Inflammatory macrophage treated with lipopolysaccharide for 4 hours (primary cell): ENCODE results near the gene DNTTIP2.
"Not testable (repeated sequence)": the region's sequence is repeated elsewhere in the genome, so short reads cannot be mapped to it uniquely, and the experiment has no call there.

Experiments
- DNase-seq: peaks from one replicate; pipeline ENCODE4 v3.0.0-alpha.2; 2020

Gene DNTTIP2

GRCh38 chr1:93876244-93876643 is 2.8 kb downstream of the DNTTIP2 start:
- peak; percentile 29 for DNase-seq

GRCh38 chr1:93874025-93874651 is 4.9 kb downstream of the DNTTIP2 start:
- peak; percentile 33 for DNase-seq

DNA sequence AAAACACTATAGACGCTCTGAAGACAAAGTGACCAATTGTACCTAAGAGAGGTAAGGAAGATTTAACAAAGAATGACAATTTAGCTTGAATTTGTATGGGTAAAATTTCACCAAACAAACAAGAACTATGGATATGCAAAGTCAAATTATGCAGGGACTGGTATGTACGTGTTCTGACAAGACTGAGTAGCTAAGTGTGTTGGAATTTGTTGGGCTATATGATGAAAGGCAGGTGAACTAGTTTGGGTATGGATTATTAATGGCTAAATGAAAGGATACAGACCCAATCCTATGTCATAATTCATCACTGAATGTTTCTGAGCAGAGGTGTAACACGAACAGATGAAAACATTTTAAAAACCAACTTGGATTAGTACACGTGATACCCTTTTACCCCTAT is 7.6 kb downstream of the DNTTIP2 start:
- no peak for DNase-seq

- no peak for DNase-seq
Measured at GRCh38 chr1:93869653-93870052, 9.4 kb downstream of the DNTTIP2 start.

DNA sequence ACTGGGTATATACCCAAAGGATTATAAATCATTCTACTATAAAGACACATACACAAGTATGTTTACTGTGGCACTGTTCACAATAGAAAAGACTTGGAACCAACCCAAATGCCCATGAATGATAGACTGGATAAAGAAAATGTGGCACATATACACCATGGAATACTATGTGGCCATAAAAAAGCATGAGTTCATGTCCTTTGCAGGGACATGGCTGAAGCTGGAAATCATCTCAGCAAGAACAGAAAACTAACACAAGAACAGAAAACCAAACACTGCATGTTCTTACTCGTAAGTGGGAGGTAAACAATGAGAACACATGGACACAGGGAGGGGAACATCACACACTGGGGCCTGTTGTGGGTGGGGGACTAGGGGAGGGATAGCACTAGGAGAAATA is 10.5 kb downstream of the DNTTIP2 start:
- DNase-seq: not testable (repeated sequence)

DNA sequence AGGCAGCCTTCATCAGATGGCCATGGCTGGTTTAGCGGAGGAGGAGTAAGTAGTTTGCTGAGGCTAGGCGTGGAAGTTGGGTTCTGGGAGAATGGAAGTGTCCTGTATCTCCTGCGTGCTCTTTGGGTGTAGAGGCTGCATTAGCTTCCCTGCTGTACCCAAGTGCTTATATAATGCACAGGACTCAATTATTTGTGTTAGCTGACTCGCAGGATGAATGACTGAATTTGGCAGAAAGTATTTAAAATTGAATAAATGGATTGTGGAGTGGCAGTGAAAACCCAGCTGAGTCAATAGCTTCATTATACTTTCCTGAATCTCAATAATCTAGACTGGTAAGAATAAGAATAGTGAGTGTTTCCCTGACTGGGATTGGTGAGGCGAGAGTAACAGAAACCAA is 13.8 kb downstream of the DNTTIP2 start:
- no peak for DNase-seq

DNA sequence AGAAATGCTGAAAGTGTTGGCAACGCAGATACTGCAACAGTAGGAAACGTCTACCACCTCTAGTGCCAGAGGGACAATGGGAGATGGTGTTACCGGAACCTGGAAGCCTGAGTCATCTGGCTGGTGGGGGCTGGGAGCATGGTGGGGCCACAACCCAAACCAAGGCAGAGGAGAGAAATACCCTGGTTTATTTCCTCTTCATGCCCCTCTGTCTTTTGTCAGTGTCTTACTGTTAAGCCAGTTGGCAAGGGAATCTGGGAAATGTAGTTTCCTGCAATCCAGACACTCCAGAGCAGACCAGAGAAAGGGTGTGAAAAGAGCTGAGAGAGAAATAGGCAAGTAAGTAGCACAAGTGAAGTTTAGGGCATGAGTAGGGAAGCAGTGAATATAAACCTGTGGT is 14.8 kb downstream of the DNTTIP2 start:
- no peak for DNase-seq

- DNase-seq: not testable (repeated sequence)
Measured at GRCh38 chr1:93857653-93858052, 21.4 kb downstream of the DNTTIP2 start.

GRCh38 chr1:93855983-93856382 is 23.0 kb downstream of the DNTTIP2 start:
- DNase-seq: not testable (repeated sequence)

- DNase-seq: no peak
Measured at GRCh38 chr1:93853940-93854339, 25.1 kb downstream of the DNTTIP2 start.

- no peak for DNase-seq
Measured at GRCh38 chr1:93851878-93852277, 27.1 kb downstream of the DNTTIP2 start.

GRCh38 chr1:93851327-93851712 is 27.7 kb downstream of the DNTTIP2 start:
- DNase-seq: no peak

DNA sequence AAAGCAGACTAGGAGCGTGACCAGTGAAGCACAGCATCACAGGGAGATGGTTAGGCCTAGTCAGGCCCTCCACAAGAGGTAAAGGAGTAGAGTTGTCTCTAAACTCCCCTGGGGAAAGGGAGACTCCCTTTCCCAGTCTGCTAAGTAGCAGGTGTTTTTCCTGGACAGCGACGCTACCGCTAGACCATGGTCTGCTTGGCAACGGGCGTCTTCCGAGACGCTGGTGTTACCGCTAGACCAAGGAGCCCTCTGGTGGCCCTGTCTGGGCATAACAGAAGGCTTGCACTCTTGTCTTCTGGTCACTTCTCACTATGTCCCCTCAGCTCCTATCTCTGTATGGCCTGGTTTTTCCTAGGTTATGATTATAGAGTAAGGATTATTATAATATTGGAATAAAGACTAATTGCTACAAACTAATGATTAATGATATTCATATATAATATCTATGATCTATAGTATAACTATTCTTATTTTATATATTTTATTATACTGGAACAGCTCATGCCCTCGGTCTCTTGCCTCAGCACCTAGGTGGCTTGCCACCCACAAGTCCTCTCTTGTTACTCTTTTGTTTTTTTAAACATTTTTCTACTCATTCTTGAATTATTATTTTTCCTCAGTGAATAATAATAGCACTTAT is 28.2 kb downstream of the DNTTIP2 start:
- peak; percentile 34 for DNase-seq

DNA sequence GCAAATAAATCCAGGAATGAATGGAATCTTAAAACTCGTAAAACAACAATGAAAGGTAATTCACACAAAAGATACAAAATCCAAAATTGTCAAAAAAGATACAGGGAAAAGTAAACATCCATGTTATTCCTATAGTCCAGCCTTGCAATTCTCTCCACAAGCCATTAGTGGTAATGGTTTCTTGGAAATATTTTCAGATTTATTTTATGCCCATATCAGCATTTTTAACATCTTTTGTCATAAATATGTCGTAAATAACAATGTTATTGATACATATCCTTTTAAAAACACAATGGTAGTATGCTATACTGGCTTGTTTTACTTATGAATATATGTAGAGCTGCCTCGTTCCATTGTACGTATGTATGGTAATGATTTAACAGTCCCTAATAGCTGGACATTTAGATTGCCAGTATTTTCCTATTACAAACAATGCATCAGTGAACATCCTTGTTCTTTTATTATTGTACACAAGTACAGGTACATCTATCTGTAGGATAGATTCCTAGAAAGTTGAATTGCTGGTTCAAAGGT is 30.6 kb downstream of the DNTTIP2 start:
- DNase-seq: no peak

- peak; percentile 66 for DNase-seq
Measured at GRCh38 chr1:93847811-93848288, 31.2 kb downstream of the DNTTIP2 start.

- DNase-seq: peak; percentile 89
Measured at GRCh38 chr1:93846992-93847810, 31.8 kb downstream of the DNTTIP2 start.

DNA sequence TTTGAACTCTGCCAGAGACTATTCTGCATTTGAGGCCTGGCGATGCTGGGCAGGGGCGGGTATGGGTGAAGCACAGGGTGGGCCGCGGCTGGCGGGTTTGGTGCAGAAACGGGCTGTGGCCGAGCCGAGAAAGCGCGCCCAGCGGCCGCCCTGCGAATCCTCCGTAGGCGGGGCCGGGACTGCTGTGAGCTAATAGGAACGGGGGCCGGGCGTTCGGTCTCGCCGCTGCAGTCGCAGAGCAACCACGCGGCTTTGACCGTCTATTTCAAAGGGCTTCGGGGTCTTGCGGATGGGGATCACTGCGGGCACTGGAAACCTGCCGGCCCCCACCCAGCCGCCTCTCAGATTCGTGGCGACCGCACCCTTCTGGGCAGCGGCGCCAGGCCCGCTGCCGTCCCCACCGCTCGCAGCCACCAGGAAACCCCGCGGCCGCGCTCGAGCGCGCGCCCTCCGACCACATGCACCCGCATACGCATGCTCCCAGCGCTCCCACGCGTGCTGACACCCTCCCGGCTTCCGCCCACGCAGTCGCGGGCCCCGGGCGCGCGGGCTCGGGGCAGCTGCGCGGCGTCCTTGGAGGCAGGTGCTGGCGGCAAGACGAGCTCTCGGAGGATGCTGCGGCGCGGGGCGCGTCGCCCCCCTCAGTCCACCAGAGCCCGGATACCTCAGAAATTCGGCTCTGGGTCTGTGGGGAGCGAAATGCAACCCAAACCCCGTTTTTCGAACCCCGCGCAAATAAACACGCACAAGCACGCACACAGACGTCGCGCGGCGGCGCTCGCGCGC is 32.6 kb downstream of the DNTTIP2 start:
- peak; percentile 83 for DNase-seq

- peak; percentile 98 for DNase-seq
Measured at GRCh38 chr1:93845538-93846205, 33.3 kb downstream of the DNTTIP2 start.

GRCh38 chr1:93844262-93845045 is 34.6 kb downstream of the DNTTIP2 start:
- peak; percentile 83 for DNase-seq

DNA sequence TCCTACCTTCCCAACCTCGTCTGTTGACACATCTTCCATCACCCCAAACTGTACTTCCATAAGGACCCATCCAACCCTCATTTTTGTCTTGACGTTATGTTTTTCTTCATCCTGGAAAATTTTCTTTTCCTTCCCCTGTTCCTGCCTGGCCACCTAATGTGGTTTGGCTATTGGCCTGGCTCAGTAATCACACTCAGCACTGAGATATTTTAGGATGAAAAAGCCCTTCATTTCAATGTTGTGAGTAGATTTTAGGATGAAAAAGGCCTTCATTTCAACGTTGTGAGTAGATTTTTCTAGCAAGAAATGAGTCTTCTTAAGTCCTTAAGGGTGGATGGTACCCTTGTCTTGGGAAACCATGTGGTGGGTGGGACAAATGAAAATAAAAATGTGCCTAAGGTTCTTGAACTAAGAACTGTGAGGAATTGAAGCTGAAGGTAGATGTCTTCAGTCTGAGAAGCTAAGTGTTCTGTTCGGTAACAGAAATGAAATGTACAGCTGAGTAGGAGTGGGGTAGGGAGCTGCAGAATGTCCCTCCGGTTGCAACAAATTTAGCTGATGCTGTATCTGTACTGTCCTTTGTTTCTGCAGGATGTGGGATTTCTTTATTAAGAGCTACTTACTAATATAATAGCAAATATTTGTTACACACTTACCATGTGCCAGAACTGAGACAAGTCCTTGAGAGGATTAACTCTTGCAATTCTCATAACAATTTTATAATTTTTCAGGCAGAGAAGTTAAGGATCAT is 36.1 kb downstream of the DNTTIP2 start:
- DNase-seq: no peak

DNA sequence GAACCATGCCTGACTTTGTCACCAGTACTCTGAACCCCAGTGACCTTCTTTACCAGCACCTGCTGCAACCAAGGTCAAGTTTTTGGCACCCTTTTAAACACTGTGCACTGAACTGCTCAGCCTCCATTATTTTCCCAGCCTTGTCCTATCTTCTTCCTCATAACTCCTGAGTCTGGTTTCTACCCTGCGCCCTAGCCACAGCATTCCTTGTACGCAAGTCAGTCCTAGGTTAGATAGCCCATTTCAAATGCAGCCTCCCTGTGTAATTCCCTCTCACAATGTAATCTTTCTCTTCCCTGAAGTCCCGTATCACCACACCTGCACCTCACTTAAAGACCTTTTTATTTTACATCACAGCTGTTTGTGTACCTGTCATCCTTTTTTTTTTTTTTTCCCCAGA is 37.2 kb downstream of the DNTTIP2 start:
- no peak for DNase-seq
